Kidney (tissue), 14 donors: Measurements from ENCODE around the gene CCSER2. TPM values are rescaled to one million over a fixed set of nuclear protein-coding genes. Genes with fewer than 3 reads are reported as not detected.

Source experiments
- DNase-seq, 5 donors: peaks; one replicate each; pipeline ENCODE4 v3.0.0-alpha.2; 2013 to 2020
- FAIRE-seq: peaks from 2 replicates; lab custom pipeline; 2012; peaks lifted over from hg19 to GRCh38; lab: Jason Lieb, UNC
- H3K27ac ChIP-seq, 2 donors: one replicate each; pipeline ENCODE4 v1.7.0; 2013; ENCODE audit warnings: low read depth in 2 of 2, low read length in 2 of 2, inconsistent platforms in 1 of 2
- H3K27me3 ChIP-seq: one replicate; pipeline ENCODE4 v1.7.1; 2013; ENCODE audit warnings: low read length, inconsistent platforms; ENCODE audit not compliant: control insufficient read depth, insufficient read depth
- H3K36me3 ChIP-seq, 3 donors: one replicate each; pipeline versions ENCODE4 v1.7.0 to v1.7.1; 2013; ENCODE audit warnings: low read length in 3 of 3, control low read depth in 1 of 3, inconsistent platforms in 1 of 3; ENCODE audit not compliant: insufficient read depth in 3 of 3, control insufficient read depth in 2 of 3
- H3K4me1 ChIP-seq, 3 donors: one replicate each; pipeline versions ENCODE4 v1.7.0 to v1.7.1; 2013; ENCODE audit warnings: low read length in 3 of 3, inconsistent platforms in 1 of 3, low read depth in 1 of 3; ENCODE audit not compliant: control insufficient read depth in 2 of 3, insufficient read depth in 2 of 3
- H3K4me3 ChIP-seq, 3 donors: one replicate each; pipeline versions ENCODE4 v1.7.0 to v1.8.1; 2013; ENCODE audit warnings: low read length in 3 of 3, control low read depth in 1 of 3, inconsistent platforms in 1 of 3
- H3K9ac ChIP-seq, 3 donors: one replicate each; pipeline versions ENCODE4 v1.7.0 to v1.7.1; 2013; ENCODE audit warnings: low read length in 3 of 3, control low read depth in 1 of 3, inconsistent platforms in 1 of 3
- H3K9me3 ChIP-seq, 3 donors: one replicate each; pipeline versions ENCODE4 v1.7.0 to v1.7.1; 2013; ENCODE audit warnings: low read length in 3 of 3, control low read depth in 1 of 3, inconsistent platforms in 1 of 3; ENCODE audit not compliant: control insufficient read depth in 2 of 3, insufficient read depth in 1 of 3
- CTCF ChIP-seq: IDR thresholded peaks from 3 replicates; pipeline ENCODE4 v1.5.1; 2012; ENCODE audit warnings: mild to moderate bottlenecking, moderate library complexity, borderline replicate concordance; ENCODE audit not compliant: insufficient read depth; ENCODE audit errors: extremely low read depth
- intact Hi-C: fragments of 100-400 bp; cut with DNase I; formaldehyde crosslinking; loops from one replicate; pipeline ENCODE4 v1.11.1; 2022
- polyA plus RNA-seq: library from polyadenylated mRNA; stranded (reverse); fragments of 350-450 nt; fragmentation: Illumina TruSeq; extraction: RNeasy Lipid Tissue Mini Kit (QIAGEN cat#74804); gene quantifications from one replicate; pipeline ENCODE4 v1.2.3, GENCODE V29; 2014; ENCODE audit warnings: low read depth, low replicate concordance; ENCODE audit not compliant: insufficient read depth
- total RNA-seq: library from RNA; stranded (reverse); fragmentation: NEBNext Ultra II Directional; extraction: Animal tissue kit (Norgen Biotek cat#: 25700); gene quantifications from one replicate; pipeline ENCODE4 v1.2.1, GENCODE V29; 2021
- donor health status: control.
- donor health status: control.
- donor health status: control.
- donor health status: control.
- donor health status: control.
- donor health status: DM: yes; HTN: yes; CAD: no.
- donor health status: Normal renal cell carcinoma (clear cell type).

Gene CCSER2
- total and polyA plus RNA-seq, 2 donors from 2014 or later = 12.6 to 46.4 TPM

GRCh38 chr10:84333864-84334451, 5.6 kb downstream of the CCSER2 start:
- no peak for FAIRE-seq

GRCh38 chr10:84334811-84335210, 6.4 kb downstream of the CCSER2 start:
- Histone ChIP-seq H3K4me3 (no peak overlapping the region), H3K36me3 (no peaks in the 10 kb centered on the region), H3K27me3 (no peaks in the 10 kb centered on the region), H3K9me3 (no peaks in the 10 kb centered on the region), H3K4me1 (peaks cover under 1 to 4% (median 3%) of the 10 kb centered on the region in 3 donors), H3K9ac (no peak overlapping the region), H3K27ac (no peak overlapping the region)
- intact Hi-C loops = no loop called here
- DNase-seq (no peak), FAIRE-seq (no peak)
- no peak for TF ChIP-seq CTCF

More at GRCh38 chr10:84333864-84334451, 5.6 kb downstream of the CCSER2 start:
- Histone ChIP-seq H3K9ac (no peak overlapping the region), H3K4me1 (peaks cover 3 to 6% (median 4%) of the 10 kb centered on the region in 3 donors), H3K4me3 (no peak overlapping the region), H3K27me3 (no peaks in the 10 kb centered on the region), H3K27ac (no peak overlapping the region), H3K9me3 (no peaks in the 10 kb centered on the region), H3K36me3 (no peaks in the 10 kb centered on the region)
- no peak for DNase-seq
- no peak for TF ChIP-seq CTCF
- intact Hi-C loops = no loop called here

GRCh38 chr10:84335516-84335915, 7.1 kb downstream of the CCSER2 start:
- H3K27ac ChIP-seq = no peak overlapping the region
- no peaks in the 10 kb centered on the region for H3K9me3 ChIP-seq
- H3K4me1 ChIP-seq = peaks cover 0 to 4% (median 0%) of the 10 kb centered on the region in 3 donors
- intact Hi-C loops = no loop called here
- no peaks in the 10 kb centered on the region for H3K36me3 ChIP-seq
- no peak overlapping the region for H3K9ac ChIP-seq
- DNase-seq (no peak), FAIRE-seq (no peak)
- TF ChIP-seq CTCF = no peak
- no peaks in the 10 kb centered on the region for H3K27me3 ChIP-seq
- no peak overlapping the region for H3K4me3 ChIP-seq
